DND-41 (cell line): ENCODE results near the gene MIEF1.

Source experiments
- ATAC-seq: fragments of 200-7000 bp; cut with Tn5 transposase; 3 replicates; pipeline ENCODE4 v1.9.1; 2021; ENCODE audit warnings: low read depth; ENCODE audit not compliant: insufficient read depth
- DNase-seq: peaks from one replicate; pipeline ENCODE4 v3.0.0-alpha.2; 2020
- H2AFZ ChIP-seq: 2 replicates; pipeline ENCODE4 v1.6.0; 2012; ENCODE audit warnings: low read depth, low read length
- H3K27ac ChIP-seq: 2 replicates; pipeline ENCODE4 v1.5.1; 2012; ENCODE audit warnings: low read length, inconsistent platforms
- H3K27me3 ChIP-seq: fragments of 200-600 bp; sonication (generic); 2 replicates; pipeline ENCODE4 v1.6.0; 2012; ENCODE audit warnings: low read length, mild to moderate bottlenecking, inconsistent platforms; ENCODE audit not compliant: insufficient read depth, poor library complexity
- H3K36me3 ChIP-seq: 2 replicates; pipeline ENCODE4 v1.5.1; 2012; ENCODE audit warnings: low read length, inconsistent platforms; ENCODE audit not compliant: insufficient read depth
- H3K4me1 ChIP-seq: 2 replicates; pipeline ENCODE4 v1.5.1; 2012; ENCODE audit warnings: mild to moderate bottlenecking, low read length; ENCODE audit not compliant: insufficient read depth
- H3K4me2 ChIP-seq: 2 replicates; pipeline ENCODE4 v1.6.0; 2012; ENCODE audit warnings: mild to moderate bottlenecking, moderate library complexity, low read length, inconsistent platforms; ENCODE audit not compliant: insufficient read depth
- H3K4me3 ChIP-seq, 2 experiments: fragments of 200-600 bp in 1 of 2; shearing (Covaris generic) in 1 of 2; 2 replicates each; pipeline ENCODE4 v1.5.1; 2012 to 2016; ENCODE audit warnings: inconsistent platforms in 2 of 2, low read length in 2 of 2, mild to moderate bottlenecking in 2 of 2, low read depth in 1 of 2, moderate library complexity in 1 of 2
- H3K79me2 ChIP-seq: 2 replicates; pipeline ENCODE4 v1.6.0; 2012; ENCODE audit warnings: low read length, inconsistent platforms; ENCODE audit not compliant: insufficient read depth
- H3K9ac ChIP-seq: 2 replicates; pipeline ENCODE4 v1.6.0; 2012; ENCODE audit warnings: low read depth, mild to moderate bottlenecking, inconsistent platforms, low read length, moderate library complexity
- H3K9me3 ChIP-seq: 2 replicates; pipeline ENCODE4 v1.5.1; 2012; ENCODE audit warnings: low read length, moderate library complexity, mild to moderate bottlenecking, inconsistent platforms; ENCODE audit not compliant: insufficient read depth, severe bottlenecking
- H4K20me1 ChIP-seq: 2 replicates; pipeline ENCODE4 v1.6.0; 2012; ENCODE audit warnings: low read length; ENCODE audit not compliant: insufficient read depth
- CTCF ChIP-seq: IDR thresholded peaks from 2 replicates; pipeline ENCODE4 v1.5.1; 2012; ENCODE audit warnings: borderline replicate concordance, low read length, moderate library complexity, mild to moderate bottlenecking; ENCODE audit not compliant: poor library complexity, severe bottlenecking; ENCODE audit errors: extremely low read depth
- EZH2 ChIP-seq: IDR thresholded peaks from 3 replicates; pipeline ENCODE4 v1.6.1; 2012; ENCODE audit warnings: borderline replicate concordance, low read depth, mild to moderate bottlenecking, moderate library complexity, low read length, inconsistent platforms; ENCODE audit not compliant: severe bottlenecking

MIEF1 gene

GRCh38 chr22:39462443-39463221, 39.5 kb upstream of the MIEF1 start:
- H3K27me3 ChIP-seq, result peaks cover 3% of the 10 kb centered on the region
- H2AFZ ChIP-seq, result no peak overlapping the region
- H3K9me3 ChIP-seq, result no peaks in the 10 kb centered on the region
- no peak overlapping the region for H3K4me3 ChIP-seq
- TF ChIP-seq CTCF (no peak), EZH2 (no peak)
- no peak overlapping the region for H3K4me2 ChIP-seq
- no peak overlapping the region for H3K27ac ChIP-seq
- H4K20me1 ChIP-seq, result peaks cover 3% of the 10 kb centered on the region; the same call in 1 of the 2 replicates
- no peaks in the 10 kb centered on the region for H3K79me2 ChIP-seq
- H3K9ac ChIP-seq, result no peak overlapping the region
- no peak for DNase-seq
- no peaks in the 10 kb centered on the region for H3K4me1 ChIP-seq
- ATAC-seq, result no peak
- H3K36me3 ChIP-seq, result no peaks in the 10 kb centered on the region

DNA sequence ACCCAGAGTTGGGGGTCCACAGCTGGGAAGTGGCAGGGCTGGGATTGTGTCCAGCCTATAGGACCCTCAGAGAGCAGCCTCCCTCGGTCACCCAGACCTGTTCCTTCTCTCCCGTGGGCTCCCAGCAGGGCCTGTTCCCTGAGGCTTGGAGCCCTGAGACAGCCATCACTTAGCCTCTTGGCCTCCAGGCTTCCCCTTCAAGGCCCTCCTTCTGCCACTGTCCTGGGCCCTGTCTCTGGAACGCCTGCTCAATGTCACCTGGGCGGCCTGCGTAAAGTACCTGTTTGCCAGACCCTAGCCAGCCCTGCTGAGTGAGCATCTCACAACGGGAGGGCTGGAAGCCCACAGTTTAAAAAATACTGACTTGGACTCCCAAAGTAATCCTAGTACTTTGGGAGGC, 38.8 kb upstream of the MIEF1 start:
- TF ChIP-seq EZH2 (no peak), CTCF (no peak)
- H4K20me1 ChIP-seq, result peaks cover 3% of the 10 kb centered on the region; the same call in 1 of the 2 replicates
- no peaks in the 10 kb centered on the region for H3K9me3 ChIP-seq
- H3K27ac ChIP-seq, result no peak overlapping the region
- ATAC-seq (no peak), DNase-seq (no peak)
- H3K27me3 ChIP-seq, result no peaks in the 10 kb centered on the region
- H3K79me2 ChIP-seq, result no peaks in the 10 kb centered on the region
- H3K4me2 ChIP-seq, result no peak overlapping the region
- H2AFZ ChIP-seq, result no peak overlapping the region
- no peaks in the 10 kb centered on the region for H3K4me1 ChIP-seq
- H3K4me3 ChIP-seq, result no peak overlapping the region
- no peaks in the 10 kb centered on the region for H3K36me3 ChIP-seq
- H3K9ac ChIP-seq, result no peak overlapping the region

DNA sequence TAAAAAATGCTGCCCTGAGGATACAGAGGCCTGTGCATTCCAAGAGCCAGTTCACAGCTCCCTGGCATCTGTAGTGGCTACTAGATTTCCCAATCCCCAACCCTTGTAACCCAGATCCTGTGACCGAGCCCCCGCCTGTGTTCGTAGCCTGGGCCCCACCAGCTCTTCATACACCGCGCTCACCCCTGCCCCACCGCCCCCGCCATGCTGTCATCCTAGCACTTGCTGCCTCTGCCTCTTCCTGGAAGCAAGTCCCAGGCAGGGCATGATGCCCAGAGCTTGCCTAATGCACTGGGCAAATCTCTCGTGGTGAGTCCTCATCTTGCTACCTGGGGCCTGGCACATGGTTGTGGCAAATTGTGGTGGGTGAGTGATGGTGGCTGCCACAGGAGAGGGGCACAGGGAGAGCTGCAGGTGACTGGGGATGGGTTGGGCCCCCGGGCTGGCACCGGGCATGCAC, 38.1 kb upstream of the MIEF1 start:
- H3K4me3 ChIP-seq, result no peak overlapping the region
- no peaks in the 10 kb centered on the region for H3K79me2 ChIP-seq
- no peak overlapping the region for H3K27ac ChIP-seq
- H3K4me1 ChIP-seq, result no peaks in the 10 kb centered on the region
- H3K9me3 ChIP-seq, result no peaks in the 10 kb centered on the region
- H3K27me3 ChIP-seq, result no peaks in the 10 kb centered on the region
- ATAC-seq, result no peak
- TF ChIP-seq EZH2, result no peak
- TF ChIP-seq CTCF, result no peak
- no peak overlapping the region for H3K4me2 ChIP-seq
- H3K9ac ChIP-seq, result no peak overlapping the region
- no peak overlapping the region for H2AFZ ChIP-seq
- H4K20me1 ChIP-seq, result no peaks in the 10 kb centered on the region; the same call in 1 of the 2 replicates
- H3K36me3 ChIP-seq, result no peaks in the 10 kb centered on the region
- no peak for DNase-seq
